NCI-H2029 (cell line): ENCODE measurements around the gene FRMPD2.
"Not testable (repeated sequence)": the region's sequence is repeated elsewhere in the genome, so short reads cannot be mapped to it uniquely, and the experiment has no call there.

Experiments used
- DNase-seq: peaks from one replicate; lab custom pipeline; 2025; lab: John Stamatoyannopoulos, UW

FRMPD2 gene

DNA sequence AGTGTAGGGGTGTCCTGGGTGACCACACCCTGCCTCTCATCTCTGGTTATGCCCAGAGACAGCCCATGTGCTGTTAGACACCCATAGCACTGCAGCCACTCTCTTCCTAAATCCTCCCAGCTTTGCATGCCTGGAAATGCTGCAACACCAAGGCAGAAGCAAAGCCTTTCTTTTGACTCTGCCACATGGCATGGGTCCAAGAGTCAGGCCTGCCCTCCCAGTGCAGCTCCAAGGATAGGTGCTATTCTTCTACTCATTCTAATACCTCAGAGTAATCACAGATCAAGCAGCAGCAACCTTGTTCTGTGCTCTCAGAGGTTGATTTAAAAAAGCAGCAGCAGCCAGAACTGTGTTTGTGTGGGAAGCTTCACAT lies 23.4 kb downstream of the FRMPD2 start:
- peak; percentile 4 for DNase-seq

DNA sequence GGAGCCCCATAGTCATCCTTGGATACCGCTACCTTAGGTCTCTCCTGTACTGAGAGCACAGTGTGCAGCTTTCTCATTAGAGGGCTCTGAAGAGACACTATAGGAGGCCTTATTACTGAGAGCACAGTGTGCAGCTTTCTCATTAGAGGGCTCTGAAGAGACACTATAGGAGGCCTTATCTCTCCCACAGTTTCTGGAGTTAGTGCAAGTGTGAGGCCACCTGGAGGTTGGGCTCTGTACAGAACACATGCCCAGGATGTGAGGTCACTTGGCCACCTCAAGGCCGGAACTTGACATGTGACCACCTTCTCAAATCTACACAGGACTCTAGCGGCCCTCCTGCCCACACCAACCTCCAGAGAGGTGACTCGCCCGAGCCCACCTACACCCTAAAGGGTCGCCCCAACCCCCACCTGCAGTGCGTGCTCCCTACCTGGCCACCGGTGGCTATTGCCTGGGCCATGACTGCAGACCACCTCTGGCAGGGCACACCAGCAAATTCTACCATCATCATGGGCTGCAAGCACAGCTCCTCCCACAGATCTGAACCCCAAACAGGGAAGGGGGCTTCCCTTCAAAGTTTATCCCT lies 24.6 kb downstream of the FRMPD2 start:
- no peak for DNase-seq

DNA sequence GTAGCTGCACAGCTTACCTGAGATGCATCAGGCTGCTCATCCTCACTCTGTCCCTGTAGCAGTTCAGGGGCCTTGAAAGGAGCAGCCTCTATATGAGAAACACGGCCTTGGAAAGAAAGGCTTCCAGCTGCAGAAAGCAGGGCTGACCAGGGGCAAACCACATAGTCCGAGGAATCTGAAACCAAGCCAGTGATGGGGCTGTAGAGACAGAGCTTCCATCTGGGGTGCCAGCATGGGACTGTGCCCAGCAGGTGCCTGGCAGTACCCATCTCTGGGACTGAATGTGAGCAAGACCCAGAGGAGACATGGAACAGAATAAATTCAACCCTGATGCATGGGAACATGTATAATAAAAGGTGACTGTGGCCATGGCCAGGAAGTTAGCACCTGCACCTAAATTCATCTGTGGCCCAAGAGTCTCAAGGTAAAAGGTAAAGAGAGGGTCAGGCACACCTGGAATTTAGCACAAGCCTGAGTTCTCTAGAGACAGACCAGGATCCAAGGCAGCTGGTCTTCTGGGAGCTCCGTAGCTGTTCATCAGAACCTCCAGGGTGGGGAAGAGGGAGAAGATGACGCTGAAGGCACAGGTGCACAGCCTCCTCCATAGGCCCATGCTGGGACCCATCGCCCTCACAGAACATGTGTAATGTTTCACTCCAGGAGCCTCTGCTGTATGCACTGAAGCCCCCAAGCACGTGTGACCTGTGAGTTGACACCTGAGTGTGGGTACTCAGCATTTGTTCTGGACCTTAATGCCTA lies 25.3 kb downstream of the FRMPD2 start:
- no peak for DNase-seq

DNA sequence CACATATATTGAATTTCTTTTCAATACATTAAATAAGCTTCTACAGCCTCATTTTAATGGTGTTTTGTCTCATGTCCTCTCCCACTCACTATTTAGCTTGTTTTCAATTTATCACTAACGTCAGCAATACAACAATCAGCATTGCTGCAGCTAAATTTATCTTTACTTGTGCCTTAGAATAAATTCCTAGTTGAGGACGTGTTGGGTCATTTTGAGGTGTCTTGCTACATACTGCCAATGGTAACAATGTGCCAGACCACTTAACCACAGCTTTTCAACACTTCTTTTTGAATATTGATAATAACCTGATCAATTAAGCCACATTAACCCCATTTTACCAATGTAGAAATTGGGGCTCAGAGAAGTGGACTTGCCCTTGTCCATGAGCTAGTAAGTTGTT lies 26.0 kb downstream of the FRMPD2 start:
- no peak for DNase-seq

DNA sequence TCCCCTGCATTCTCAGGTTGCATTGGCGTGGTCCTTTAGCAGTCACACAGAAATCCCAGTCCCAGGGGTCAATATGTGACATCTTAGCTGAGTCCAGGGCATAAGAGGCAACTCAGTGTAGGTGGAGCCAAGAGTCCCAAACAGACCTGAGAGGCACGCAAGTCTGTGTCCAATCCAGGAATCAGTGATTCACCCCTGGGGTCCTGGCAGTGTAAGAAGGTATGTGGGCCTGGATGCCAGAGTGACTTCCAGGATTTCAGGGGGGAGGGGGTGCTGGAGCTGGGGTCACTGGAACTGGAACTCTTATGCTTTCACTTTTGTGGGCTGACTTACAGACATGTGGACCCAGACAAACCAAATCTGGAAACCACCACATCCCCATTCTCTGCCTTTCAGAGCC lies 26.8 kb downstream of the FRMPD2 start:
- no peak for DNase-seq

DNA sequence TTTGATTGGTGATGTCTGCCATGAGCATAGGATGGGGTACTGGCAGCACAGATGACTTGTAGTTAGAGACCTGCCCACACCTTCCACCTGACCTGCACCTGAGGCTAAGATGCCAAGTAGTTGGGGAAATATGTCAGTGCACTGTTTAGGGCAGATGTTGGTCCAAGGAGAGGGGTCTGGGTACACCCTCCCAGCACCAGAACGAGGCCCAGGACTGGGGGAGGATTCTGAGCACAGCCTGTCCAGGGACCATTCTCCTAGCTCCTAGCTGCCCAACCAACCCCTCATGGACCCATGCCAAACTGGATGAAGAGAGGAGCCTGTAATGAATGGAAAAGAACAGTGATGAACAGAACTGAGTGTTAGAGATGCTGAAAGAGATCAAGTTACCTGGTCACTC lies 28.0 kb downstream of the FRMPD2 start:
- no peak for DNase-seq

DNA sequence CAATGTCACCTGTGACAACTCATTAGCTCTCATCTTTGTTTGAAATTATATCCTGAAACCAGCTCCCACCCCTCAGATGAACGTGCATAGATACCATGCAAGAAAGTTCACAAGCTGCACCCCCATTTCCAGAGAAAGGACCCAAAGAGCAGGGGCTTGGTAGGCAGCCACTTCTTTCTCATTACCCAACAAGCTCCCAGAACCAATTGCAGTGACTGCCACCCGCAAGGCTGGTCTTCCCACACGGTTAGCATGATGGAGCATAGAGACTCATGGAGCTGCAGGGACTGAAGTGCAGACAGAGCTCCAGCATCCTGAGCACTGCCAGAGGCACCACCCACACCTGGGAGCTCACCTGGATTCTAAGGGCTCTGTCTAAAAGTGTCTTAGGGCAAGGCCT lies 28.5 kb downstream of the FRMPD2 start:
- DNase-seq, result no peak

DNA sequence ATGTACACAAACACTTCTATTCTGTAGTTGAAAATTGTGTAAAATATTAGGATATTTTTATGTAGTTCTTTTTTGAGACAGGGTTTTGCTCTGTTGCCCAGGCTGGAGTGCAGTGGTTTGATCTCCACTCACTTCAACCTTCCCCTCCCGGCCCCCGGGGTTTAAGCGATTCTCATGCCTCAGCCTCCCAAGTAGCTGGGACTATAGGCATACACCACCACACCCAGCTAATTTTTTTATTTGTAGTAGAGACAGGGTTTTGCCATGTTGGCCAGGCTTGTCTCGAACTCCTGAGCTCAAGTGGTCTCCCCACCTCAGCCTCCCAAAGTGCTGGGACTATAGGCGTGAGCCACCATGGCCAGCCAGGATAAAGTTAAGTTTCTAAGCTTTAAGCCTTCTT lies 30.6 kb downstream of the FRMPD2 start:
- DNase-seq, result not testable (repeated sequence)

DNA sequence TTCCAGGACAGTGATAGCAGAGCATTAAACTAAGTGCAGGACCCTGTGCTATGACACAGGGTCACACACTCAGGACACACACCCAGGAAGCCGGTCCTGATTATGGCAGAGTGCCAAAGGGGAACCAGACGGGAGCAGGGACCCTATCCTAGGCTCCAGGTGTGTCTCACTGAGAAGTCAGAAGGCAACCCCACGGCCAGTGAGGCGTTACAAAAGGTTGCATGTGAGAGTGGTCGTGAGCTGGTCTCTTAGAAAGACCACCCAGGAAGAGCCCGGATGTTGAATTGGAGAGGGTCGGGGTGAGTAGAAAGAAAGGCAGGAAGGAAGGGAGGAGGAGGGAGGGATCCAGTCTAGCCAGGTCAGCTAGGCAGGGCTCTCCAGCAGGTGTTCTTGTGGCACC lies 31.0 kb downstream of the FRMPD2 start:
- no peak for DNase-seq

DNA sequence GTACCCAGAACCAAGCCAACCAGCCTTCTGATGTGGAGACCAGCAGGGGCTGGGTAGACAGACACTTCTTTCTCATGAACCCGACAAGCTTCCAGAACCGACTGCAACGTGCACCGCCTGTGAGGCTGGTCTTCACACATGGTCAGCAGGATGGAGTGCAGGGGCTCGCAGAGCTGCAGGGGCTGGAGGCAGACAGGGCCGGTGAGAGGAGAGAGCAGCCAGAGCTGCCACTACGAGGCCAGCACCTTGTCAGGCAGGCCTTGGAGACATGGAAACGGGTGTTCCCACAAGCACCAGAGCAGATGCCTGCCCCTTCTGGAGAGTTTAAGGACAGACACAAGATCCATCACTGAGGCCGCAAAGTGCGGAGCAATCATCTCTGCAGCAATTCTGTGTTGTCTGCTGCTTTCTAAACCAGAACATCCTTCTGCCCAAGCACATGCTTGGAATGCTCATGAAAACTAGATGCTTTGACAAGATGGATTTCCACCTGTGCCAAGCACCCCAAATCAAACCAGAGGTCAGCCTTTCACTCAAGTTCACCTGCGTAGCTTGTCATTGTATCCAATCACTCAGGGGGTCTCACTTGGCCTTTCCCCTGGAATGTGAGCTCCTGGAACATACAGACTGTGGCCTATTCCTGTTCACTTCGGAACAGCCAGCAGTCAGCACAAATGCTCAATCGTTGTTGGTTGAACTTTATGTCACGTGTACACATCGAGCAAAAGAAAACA lies 32.2 kb downstream of the FRMPD2 start:
- DNase-seq, result no peak

DNA sequence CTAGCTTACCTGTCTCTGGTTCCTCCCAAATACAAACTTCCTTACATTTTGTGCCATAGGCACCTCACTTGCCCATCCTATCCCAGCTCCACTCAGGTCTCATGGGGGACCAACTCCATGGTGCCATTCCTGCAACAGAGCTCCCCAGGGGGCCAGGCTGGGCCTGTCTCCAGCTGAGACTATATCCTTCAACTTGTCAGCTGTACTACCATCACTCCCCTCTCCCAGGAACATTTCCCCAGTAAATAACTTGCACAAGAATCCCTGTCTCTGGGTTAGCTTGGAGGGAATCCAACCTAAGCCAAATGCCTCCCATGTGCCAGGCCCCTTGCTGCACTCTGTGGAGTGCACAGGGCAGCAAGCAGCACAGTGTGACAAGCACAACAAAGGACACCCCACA lies 33.2 kb downstream of the FRMPD2 start:
- no peak for DNase-seq

DNA sequence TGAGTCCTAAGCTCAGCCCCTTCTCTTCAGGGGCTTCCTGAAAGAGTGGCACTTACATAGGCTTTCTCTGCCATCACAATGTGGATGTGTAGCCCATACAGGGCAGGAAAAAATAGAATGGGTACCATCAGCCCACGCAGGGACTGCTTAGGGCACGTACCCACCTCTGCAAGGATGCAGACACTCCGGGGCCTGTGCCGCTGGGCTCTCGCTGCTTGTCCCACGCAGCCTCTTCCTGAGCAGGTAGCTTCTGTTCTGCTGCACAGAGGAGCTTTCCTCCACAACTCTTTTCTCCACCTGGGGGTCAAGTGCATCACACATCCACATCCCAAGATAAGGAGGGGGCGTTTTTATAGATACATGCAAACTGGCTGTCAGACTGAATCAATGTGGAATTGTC lies 34.3 kb downstream of the FRMPD2 start:
- no peak for DNase-seq

DNA sequence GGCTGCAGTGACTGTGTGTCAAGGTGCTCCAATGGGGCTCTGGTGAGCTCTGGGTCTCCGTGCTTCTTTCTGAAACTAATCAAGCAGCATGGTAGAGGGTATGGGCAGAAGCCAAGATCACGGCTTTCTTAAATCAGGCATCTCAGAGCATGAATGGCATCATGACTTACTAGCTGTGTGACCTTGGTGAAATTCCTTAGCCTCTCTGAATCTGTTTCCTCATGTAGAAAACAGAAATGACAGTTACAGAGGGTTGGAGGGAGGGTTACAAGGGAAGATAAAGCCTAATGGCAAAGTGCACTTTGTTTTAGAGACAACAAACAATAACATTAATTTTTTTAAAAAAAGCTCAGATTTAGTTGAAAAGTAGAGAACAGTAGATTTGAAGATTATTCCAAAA lies 34.9 kb downstream of the FRMPD2 start:
- no peak for DNase-seq

DNA sequence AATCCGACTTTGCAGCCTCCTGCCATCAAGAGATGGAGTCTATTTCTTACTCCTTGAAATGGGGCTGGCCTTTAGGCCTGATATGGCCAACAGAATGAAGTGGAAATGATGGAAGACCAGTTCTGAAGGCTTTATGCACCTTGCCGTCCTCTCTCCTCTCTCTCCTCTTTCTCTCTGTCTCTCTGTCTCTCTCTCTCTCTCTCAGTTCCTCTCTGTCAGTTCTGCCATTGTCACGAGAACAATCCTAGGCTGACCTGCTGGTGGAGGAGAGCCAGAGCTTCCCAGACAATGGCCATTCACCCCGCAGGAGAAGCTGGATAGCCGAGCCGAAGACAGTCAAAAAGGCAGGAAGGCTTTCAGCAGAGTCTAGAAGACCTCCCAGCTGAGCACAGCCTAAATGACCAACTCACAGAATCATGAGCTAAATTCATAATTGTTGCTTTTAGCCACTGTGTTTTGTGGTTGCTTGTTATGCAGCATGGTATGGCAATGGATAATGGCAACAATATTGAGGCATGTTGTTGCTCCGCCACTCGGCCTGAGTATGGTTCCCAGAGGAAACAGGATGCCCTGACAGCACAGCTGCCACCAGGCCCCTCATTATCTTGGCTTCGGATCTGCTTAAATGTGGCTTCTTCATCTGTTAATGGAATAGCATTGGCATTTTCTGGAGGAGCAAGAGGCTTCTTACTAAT lies 35.5 kb downstream of the FRMPD2 start:
- no peak for DNase-seq

DNA sequence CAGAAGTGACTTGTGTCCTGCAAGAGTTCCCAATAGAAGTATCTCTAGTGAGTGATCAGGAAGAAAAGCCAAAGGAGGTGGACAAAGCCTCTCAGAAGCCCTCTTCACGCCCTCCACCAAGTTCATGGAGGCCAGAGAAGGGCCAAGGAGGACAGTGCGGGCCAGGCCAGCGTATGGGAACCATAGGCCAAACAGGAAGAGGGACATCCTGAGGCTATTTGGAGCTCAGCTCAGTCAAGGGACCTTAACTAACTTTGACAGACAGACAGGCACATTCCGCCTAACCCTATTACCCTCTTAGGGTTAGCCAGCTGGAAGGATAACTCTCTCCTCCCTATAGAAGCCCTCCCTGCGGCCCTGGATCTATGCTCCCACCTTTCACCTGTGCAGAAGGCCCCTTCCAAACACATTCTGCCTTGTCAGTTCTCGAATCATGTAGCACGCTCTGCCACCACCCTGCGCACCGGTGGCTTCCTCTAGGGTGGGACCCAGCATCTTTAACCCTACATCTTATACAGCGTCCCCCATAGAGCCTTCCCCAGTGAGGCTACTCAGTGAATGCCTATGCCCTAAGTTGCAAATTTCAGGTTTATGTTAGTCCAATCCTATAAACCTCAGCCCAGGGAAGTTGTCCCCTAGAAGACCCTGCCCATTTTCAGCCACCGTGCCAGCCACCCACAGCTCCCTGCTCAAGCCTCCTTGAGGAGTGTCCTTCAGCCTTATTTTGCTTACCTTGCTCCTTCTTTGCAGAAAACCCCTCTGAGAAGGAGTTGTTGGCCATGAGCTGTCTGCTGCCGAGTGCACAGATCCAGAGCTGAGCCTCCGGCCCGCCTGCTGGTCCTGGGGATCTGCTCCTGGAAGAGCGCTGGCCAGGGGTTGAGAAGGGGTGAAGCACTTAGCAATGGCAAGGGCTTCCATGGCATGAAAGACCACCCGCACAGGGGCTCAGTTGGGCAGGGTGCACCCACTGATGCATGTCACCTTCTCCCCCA lies 36.9 kb downstream of the FRMPD2 start:
- DNase-seq, result no peak

DNA sequence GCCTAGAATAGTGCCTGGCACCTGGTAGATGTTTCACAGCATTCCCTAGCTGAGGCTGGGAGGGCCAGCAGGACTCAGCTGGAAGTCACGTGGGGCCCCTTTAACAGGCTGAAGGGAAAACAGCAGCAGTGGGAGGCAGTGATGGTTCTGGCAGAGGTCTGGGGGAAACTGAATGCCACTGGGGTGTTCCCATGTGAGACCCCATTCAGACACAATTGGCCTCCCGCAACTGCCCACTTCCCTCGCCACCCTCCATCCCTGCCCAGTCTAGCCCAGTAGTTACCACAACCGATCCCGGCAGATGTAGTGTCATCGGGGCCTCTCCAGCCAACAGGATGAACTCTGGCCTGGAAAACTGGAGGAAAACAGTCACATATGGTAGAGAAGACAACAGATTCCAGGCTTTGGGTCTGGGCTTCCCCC lies 38.3 kb downstream of the FRMPD2 start:
- no peak for DNase-seq

DNA sequence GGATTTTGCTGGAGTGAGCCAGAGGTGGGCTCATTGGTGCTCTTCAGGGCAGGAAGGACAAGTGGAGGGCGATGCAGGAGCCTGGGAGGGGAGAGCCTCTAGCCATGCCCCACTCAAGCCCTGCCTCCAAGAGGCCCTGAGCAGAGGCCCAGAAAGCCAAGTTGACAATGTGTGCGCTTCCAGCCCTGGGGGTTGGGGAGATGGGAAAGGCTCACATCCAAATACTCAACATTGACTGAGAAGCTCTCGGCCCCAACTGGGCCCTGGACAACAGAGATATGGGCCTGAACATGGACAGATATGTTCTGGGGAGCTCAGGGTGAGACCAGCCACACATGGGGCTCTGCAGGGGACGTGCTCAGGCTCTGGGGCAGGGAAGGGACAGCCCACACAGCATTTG lies 39.0 kb downstream of the FRMPD2 start:
- no peak for DNase-seq

DNA sequence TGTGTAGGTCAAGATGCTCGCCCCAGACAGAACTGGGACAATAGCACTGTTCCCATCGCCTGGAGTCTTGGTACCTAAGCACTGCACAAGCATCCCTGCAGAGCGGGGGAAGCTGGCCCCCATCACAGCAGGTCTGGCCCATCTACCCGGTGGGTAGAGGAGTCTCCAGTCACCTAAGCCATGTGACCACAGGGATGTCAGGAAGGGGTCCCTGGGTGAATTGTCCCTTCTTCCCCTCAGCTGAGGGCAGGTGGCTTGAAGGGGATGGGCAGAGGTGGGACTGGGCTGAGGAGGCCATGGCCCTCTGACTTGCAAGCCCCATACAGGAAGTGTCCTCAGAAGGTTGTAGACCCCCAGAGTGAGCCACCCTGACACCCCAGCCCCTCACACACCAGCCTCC lies 39.7 kb downstream of the FRMPD2 start:
- DNase-seq, result no peak

DNA sequence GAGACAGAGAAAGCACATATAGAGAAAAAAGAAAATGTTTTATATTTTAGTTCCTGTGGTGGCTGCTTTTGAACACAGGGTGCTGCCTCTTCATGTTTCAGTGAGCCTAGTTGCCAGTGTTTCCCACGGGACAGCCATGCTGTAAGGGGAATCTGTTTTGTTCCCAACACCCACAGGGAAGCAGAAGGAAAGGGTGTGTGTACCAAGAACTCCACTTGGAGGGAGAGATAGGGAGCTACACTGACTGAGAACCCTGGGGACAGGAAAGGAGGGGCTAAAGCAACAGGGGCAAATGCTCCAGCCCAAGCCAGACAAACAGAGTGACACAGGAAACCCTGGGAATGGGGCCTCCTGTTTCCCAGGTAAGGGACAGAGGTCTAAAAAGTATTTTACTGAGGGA lies 40.2 kb downstream of the FRMPD2 start:
- DNase-seq, result no peak

DNA sequence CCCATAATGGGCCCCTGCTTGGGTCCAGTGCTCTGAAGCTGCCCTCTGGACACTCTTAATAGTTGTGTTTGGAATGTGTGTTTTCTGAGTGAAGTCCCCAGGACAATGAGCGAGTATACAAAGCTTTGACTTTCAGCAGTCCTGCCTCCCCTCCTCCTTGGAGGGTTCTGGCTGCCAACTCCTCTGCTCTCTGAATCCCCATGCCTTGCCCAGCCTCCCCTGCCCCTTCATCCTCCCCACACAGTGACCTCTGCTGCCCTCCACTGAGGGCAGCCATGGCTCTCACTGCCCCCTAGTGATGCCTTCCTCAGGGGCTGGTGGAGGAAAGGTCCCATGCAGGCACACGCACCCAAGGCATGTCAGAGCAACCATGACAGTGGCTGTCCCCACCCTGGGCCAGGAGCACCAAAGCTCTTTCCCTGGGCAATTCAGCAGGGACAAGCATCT lies 40.9 kb downstream of the FRMPD2 start:
- DNase-seq, result no peak

DNA sequence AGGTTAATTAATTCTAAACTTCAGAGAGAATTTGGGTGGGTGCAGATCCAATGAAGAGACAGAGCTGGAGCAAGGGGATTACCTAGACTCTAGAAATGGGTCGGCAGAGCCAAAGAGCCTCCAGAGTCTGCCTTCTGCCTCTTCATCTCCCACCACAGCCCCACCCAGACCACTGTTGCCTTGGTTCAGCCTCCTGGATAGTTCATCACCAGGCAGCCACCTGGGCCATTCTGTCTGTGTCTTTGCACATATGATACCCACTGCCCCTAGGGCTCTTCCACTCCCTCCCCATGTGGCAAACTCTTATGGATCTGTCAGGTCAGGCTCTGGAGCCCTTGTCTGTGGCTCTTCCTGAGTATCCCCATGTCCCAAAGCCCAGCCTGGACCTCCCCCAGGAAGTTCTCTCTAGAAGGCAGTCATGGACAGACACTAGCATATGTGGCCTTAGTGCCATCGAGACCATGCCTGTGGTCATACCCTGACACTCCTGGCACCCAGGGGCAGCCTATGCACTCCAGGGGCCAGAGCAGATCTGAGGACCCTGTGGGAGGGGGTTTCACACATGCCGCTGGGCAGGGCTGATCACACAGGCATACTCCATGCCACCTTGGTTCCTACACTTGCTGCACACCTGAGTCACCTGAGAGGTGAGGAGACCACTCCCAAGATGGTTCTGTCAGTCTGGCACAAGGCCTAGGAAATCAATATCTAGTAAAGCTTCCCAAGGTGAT lies 41.6 kb downstream of the FRMPD2 start:
- no peak for DNase-seq
